GM20000 (cell line): ENCODE data around the gene KDM3B.
"Not testable (repeated sequence)": the region's sequence is repeated elsewhere in the genome, so short reads cannot be mapped to it uniquely, and the experiment has no call there.

Experiments used
- DNase-seq: peaks from one replicate; pipeline ENCODE4 v3.0.0; 2012; ENCODE audit warnings: low spot score
- TF ChIP-seq, protein P1 (sequence below): IDR thresholded peaks from 2 replicates; pipeline ENCODE4 v1.5.1; 2012; ENCODE audit warnings: mild to moderate bottlenecking, control low read depth; ENCODE audit errors: extremely low read depth, missing control alignments

KDM3B gene, protein sequence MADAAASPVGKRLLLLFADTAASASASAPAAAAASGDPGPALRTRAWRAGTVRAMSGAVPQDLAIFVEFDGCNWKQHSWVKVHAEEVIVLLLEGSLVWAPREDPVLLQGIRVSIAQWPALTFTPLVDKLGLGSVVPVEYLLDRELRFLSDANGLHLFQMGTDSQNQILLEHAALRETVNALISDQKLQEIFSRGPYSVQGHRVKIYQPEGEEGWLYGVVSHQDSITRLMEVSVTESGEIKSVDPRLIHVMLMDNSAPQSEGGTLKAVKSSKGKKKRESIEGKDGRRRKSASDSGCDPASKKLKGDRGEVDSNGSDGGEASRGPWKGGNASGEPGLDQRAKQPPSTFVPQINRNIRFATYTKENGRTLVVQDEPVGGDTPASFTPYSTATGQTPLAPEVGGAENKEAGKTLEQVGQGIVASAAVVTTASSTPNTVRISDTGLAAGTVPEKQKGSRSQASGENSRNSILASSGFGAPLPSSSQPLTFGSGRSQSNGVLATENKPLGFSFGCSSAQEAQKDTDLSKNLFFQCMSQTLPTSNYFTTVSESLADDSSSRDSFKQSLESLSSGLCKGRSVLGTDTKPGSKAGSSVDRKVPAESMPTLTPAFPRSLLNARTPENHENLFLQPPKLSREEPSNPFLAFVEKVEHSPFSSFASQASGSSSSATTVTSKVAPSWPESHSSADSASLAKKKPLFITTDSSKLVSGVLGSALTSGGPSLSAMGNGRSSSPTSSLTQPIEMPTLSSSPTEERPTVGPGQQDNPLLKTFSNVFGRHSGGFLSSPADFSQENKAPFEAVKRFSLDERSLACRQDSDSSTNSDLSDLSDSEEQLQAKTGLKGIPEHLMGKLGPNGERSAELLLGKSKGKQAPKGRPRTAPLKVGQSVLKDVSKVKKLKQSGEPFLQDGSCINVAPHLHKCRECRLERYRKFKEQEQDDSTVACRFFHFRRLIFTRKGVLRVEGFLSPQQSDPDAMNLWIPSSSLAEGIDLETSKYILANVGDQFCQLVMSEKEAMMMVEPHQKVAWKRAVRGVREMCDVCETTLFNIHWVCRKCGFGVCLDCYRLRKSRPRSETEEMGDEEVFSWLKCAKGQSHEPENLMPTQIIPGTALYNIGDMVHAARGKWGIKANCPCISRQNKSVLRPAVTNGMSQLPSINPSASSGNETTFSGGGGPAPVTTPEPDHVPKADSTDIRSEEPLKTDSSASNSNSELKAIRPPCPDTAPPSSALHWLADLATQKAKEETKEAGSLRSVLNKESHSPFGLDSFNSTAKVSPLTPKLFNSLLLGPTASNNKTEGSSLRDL (N-terminal part only)

DNA sequence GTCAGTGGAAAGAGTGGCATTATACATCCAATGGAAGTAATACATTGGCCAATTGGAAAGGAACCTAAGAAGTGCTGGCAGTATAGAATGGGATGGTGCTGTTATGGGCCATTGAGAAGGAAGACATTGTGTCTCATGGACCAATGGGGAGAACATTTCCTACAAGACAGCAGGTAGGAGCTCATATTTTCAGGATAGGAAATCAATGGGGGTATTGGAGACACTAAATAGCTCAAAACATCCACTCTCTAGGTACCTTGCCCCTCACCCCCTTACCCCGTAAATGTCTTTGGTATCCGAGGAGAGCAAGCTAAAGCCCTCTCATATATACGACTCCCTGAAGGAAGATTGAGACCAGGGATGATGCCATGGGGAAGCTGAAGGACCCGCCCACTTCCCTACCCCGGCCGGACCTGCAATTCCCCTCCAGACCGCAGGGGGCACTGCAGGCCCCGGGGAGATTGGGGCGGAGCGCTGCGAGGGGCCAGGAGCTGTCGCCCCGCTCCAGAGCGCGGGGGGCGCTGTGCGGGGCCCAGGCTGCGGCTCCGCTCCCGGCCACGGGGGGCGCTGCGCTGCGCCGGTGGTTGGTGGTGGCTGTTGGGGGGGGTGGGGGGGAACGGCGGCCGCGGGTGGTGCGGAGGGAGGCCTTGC lies at the start of gene KDM3B:
Gene KDM3B, plus strand, starts transcription at position 615 of the 651 bp plus-strand sequence. CDS start 111 bp downstream, outside the sequence.
- peak; percentile 97 for DNase-seq
- TF ChIP-seq, protein P1, sequence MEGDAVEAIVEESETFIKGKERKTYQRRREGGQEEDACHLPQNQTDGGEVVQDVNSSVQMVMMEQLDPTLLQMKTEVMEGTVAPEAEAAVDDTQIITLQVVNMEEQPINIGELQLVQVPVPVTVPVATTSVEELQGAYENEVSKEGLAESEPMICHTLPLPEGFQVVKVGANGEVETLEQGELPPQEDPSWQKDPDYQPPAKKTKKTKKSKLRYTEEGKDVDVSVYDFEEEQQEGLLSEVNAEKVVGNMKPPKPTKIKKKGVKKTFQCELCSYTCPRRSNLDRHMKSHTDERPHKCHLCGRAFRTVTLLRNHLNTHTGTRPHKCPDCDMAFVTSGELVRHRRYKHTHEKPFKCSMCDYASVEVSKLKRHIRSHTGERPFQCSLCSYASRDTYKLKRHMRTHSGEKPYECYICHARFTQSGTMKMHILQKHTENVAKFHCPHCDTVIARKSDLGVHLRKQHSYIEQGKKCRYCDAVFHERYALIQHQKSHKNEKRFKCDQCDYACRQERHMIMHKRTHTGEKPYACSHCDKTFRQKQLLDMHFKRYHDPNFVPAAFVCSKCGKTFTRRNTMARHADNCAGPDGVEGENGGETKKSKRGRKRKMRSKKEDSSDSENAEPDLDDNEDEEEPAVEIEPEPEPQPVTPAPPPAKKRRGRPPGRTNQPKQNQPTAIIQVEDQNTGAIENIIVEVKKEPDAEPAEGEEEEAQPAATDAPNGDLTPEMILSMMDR: peak; percentile 99

DNA sequence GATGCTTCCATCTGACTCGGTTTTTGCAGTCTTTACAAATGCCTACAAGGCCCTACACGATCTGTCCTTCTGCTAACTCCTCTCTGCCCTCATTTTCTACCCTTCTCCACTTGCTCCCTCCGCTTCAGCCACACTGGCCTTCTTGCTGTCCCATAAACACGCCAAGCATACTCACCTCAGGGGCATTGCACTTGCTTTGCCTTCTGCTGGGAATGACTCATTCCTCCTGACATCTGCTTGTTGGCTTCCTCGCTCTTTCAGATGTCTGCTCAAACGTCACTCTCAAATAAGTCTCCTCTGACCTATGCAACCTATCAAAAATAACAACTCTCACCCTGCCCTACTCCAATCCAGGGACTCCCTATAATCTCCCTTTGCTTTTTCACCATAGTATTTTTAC lies 49.1 kb upstream of the KDM3B start:
- no peak for DNase-seq
- TF ChIP-seq, protein P1: no peak

DNA sequence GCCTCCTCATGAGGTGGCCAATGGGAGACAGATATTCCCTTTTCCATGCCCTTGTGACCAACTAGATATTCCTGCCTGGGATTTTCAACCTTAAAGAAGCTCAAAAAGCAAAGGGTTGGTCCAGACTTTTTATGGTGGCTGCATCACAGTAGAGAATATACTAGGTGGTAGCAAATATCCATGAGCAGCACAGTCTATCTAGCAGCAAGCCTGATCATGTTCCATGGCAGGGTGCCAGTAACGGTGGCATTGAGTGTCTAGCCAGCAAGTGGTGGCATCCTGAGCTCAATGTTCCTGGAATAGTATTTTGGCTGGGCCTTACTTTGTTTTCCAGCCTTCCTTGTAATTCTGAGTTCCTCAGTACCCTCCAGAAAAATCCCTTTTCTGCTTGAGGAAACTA lies 46.7 kb upstream of the KDM3B start:
- DNase-seq: no peak
- TF ChIP-seq, protein P1: no peak

DNA sequence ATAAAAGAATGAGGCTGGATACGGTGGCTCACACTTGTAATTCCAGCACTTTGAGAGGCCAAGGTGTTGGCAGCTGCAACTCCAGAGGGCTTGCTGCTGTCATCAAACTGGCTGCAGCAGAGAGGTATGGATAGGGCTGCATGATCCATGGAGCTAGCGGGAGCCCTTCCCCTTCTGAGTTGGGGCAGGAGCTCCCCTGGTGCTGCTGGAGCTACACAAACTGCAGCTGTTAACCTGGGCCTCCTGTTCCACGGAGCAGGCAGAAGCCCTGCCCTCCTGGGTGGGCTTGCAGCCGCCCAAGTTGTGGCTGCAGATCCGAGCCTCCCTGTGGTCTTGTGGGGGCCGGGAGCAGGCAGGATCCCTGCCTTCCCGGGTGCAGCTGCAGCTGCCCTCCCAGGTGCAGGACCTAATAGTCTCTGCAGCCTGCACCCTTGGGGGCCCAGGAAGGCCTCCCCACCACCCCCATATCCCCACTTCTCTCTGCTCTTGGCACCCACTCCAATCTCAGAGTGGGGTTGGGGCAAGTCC lies 36.7 kb upstream of the KDM3B start:
- no peak for DNase-seq
- TF ChIP-seq, protein P1: no peak

DNA sequence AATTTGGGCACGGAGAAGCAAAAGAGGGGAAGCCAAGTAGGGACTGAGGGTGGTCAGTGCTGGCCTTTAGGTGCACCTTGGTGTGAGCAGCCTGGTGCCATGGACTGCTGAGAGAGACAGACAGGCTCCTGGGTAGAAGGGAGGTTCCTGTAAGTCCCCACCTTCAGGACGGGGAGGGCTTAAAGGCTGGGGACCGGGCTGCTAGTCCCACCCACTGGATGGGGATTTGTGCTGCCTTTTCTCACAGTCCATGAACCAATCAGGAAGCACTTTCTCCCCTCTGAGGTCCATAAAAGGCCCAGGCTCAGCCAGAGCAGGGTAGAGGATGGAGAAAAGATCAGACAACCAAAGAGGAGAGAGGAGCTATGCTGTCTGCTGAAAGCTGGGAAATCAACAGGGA lies 36.1 kb upstream of the KDM3B start:
- TF ChIP-seq, protein P1: no peak
- DNase-seq: no peak

DNA sequence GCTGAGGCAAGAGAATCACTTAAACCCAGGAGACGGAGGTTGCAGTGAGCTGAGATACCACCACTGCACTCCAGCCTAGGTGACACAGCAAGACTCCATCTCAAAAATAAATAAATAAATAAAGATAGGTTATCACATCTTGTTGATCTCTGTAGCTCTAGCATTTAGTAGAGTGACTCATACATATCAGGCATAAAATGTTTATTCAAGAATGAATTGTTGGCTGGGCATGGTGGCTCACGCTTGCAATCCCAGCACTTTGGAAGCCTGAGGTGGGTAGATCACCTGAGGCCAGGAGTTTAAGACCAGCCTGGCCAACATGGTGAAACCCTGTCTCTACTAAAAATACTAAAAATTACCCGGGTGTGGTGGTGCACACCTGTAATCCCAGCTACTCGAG lies 34.3 kb upstream of the KDM3B start:
- DNase-seq: not testable (repeated sequence)
